ENCODE data around the gene CCNG2. TPM values are rescaled to one million over a fixed set of nuclear protein-coding genes. Genes with fewer than 3 reads are reported as not detected.

The CCNG2 gene
- total RNA-seq, 1 donor from 2014 or later = 27.8 TPM

- no peak for TF ChIP-seq CTCF (IDR thresholded peaks at IDR 0.05)
- no peak for DNase-seq (ENCODE audit: low spot score in 2 of 2)
- intact Hi-C loops (cut with DNase I) = loop anchor here (5.0 kb wide), 2 partner anchors 403 to 948 kb away; partner anchors contain the start of gene SCARB2
- Histone ChIP-seq H3K27ac (no peak overlapping the region), H3K36me3 (peaks cover 39 to 40% of the 10 kb centered on the region in 2 donors), H3K4me1 (peaks cover 0 to 7% of the 10 kb centered on the region in 2 donors), H3K27me3 (no peaks in the 10 kb centered on the region), H3K9me3 (no peaks in the 10 kb centered on the region), H3K4me3 (peak overlapping the region in 1 of 2 donors; percentile 96)
Observed at GRCh38 chr4:77159806-77160205, 2.8 kb downstream of the CCNG2 start.

GRCh38 chr4:77163641-77164040, 6.6 kb downstream of the CCNG2 start:
- no peak overlapping the region for H3K4me3 ChIP-seq
- H3K36me3 ChIP-seq = peaks cover 70 to 76% of the 10 kb centered on the region in 2 donors
- peaks cover 0 to 6% of the 10 kb centered on the region in 2 donors for H3K4me1 ChIP-seq
- no peaks in the 10 kb centered on the region for H3K9me3 ChIP-seq
- H3K27ac ChIP-seq = peak overlapping the region in 1 of 2 donors; percentile 8
- no peak for TF ChIP-seq CTCF (IDR thresholded peaks at IDR 0.05)
- no peaks in the 10 kb centered on the region for H3K27me3 ChIP-seq
- intact Hi-C loops (cut with DNase I) = loop anchor here (2.0 kb wide), 1 partner anchor 213 kb away; no protein-coding TSS in a partner anchor
- DNase-seq (ENCODE audit: low spot score in 2 of 2) = no peak

- no peak for TF ChIP-seq CTCF (IDR thresholded peaks at IDR 0.05)
- Histone ChIP-seq H3K27me3 (no peaks in the 10 kb centered on the region), H3K36me3 (peaks cover 65 to 74% of the 10 kb centered on the region in 2 donors), H3K4me3 (no peak overlapping the region), H3K27ac (no peak overlapping the region), H3K4me1 (no peaks in the 10 kb centered on the region), H3K9me3 (no peaks in the 10 kb centered on the region)
- no peak for DNase-seq (ENCODE audit: low spot score in 2 of 2)
- intact Hi-C loops (cut with DNase I) = no loop called here
Observed at GRCh38 chr4:77167173-77167572, 10.2 kb downstream of the CCNG2 start.

GRCh38 chr4:77167866-77168265, 10.9 kb downstream of the CCNG2 start:
- Histone ChIP-seq H3K27me3 (no peaks in the 10 kb centered on the region), H3K4me3 (no peak overlapping the region), H3K4me1 (no peaks in the 10 kb centered on the region), H3K36me3 (peaks cover 58 to 67% of the 10 kb centered on the region in 2 donors), H3K9me3 (no peaks in the 10 kb centered on the region), H3K27ac (no peak overlapping the region)
- no peak for DNase-seq (ENCODE audit: low spot score in 2 of 2)
- TF ChIP-seq CTCF (IDR thresholded peaks at IDR 0.05) = no peak
- intact Hi-C loops (cut with DNase I) = no loop called here

GRCh38 chr4:77169481-77169880, 12.5 kb downstream of the CCNG2 start:
- Histone ChIP-seq H3K9me3 (no peaks in the 10 kb centered on the region), H3K4me3 (no peak overlapping the region), H3K4me1 (no peaks in the 10 kb centered on the region), H3K27me3 (no peaks in the 10 kb centered on the region), H3K27ac (no peak overlapping the region), H3K36me3 (peaks cover 44 to 56% of the 10 kb centered on the region in 2 donors)
- DNase-seq (ENCODE audit: low spot score in 2 of 2) = no peak
- intact Hi-C loops (cut with DNase I) = no loop called here
- TF ChIP-seq CTCF (IDR thresholded peaks at IDR 0.05) = no peak

GRCh38 chr4:77170926-77171325, 13.9 kb downstream of the CCNG2 start:
- DNase-seq (ENCODE audit: low spot score in 2 of 2) = no peak

More at GRCh38 chr4:77170926-77171325, 13.9 kb downstream of the CCNG2 start:
- Histone ChIP-seq H3K27me3 (no peaks in the 10 kb centered on the region), H3K27ac (no peak overlapping the region), H3K9me3 (no peaks in the 10 kb centered on the region), H3K4me3 (no peak overlapping the region), H3K4me1 (no peaks in the 10 kb centered on the region), H3K36me3 (peaks cover 33 to 41% of the 10 kb centered on the region in 2 donors)
- no peak for TF ChIP-seq CTCF (IDR thresholded peaks at IDR 0.05)
- intact Hi-C loops (cut with DNase I) = no loop called here

All from ascending aorta (tissue), 2 donors.